Kidney capillary endothelial cell (primary cell): ENCODE results near the gene CAPG.

Experiments
- DNase-seq: peaks from one replicate; pipeline ENCODE4 v3.0.0-alpha.2; 2018; ENCODE audit warnings: low spot score

Gene CAPG

DNA sequence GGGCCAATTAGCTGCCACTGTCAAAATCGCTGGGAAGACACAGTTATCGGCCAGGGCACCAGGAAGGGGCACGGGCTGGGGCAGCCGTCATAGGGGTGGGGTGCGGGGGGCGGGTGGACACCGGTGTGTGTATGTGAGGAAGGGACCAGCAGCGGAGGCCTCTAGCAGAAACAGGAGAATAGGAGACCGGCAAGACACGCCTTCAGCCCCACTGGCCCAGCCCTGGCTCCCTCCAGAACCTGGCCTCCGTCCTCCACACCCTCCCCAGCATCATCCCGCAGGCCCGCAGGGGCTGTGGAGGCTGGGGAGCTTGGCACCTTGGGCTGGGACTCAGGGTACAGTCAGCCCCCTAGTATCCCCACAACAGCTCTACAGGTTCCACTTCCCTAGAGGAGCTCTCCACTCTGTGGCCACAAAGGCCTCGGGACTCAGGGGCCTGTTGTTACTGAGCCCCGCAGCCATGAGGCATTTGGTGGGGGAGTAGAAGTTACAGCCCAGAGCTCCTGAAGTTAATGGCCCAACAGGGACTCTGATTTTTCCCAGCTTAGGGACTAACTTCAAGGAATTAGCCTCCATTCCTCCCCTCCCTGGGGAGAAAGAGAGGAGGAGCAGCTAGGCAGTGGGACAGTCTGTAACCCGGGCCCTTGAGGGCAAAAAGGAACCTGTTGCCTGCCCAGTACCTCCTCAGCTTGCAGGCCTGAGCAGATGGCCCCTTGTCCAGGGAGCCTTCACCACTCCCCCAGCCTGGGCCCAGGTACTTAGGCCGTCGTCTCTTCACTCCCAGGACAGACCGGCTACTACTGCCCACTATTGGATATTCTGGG, 28.2 kb upstream of the CAPG start:
- no peak for DNase-seq

DNA sequence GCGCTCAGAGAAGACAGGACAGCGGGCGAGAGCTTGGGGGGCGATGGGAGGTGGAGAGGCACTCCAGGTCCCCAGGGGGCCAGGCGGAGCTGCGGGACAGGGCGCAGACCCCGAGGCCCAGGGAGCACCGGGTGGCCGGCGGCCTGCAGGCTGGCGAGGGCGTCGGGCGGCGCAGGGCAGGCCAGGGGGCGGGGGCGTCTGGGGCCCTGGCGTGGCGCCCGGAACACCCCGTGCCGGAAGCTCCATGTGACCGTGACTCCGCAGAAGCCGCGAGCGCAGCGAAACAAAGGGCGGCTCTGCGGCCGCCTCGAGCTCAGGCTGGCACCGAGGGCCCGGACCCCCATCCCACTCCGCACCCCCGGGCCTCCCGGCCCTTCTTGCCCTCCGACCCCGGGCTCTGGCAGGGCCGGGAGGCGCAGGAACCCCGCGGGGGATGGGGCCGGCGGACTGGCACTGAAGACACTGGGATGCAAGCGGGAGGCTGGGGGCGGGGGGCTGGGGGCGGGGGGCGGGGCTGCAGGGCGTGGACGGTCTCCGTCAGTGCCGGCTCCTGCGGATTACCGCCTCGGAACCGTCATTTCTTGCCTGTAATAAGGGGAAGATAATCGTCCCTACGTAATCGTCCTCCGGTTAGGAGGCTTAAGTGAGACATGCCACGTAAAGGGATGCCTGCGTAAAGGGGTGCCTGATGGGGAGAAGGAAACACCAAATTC, 27.5 kb upstream of the CAPG start:
- DNase-seq, result peak; percentile 86

DNA sequence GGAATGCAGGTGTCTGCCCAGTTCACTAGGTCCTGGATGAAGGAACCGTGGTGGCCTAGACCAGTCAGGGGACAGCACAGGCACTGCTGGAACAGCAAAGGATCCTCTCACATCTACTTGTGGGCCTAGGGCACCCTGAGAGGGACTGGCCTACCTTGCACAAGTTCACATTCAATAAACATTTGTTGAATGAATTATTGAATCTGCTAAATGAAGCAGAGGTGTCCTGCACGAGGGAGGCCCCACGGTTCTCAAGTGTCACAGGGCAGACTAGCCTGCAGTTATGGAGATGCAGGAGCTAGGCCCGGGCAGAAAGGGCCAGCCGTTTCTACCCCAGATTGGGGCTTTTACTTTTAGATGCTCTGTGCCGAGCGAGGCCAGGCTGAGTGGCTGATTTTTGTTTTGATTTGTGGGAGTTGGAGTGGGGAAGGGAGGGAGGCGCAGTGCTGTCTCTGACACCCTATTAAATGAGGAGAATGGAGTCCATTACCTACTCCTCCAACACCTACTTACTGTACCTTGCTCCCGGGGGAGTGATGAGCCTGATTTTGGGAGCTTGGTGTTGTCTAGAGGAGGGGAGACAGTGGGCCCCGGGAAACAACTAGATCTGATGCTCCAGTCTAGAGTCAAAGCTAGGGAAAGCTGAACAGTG, 26.8 kb upstream of the CAPG start:
- DNase-seq, result no peak

DNA sequence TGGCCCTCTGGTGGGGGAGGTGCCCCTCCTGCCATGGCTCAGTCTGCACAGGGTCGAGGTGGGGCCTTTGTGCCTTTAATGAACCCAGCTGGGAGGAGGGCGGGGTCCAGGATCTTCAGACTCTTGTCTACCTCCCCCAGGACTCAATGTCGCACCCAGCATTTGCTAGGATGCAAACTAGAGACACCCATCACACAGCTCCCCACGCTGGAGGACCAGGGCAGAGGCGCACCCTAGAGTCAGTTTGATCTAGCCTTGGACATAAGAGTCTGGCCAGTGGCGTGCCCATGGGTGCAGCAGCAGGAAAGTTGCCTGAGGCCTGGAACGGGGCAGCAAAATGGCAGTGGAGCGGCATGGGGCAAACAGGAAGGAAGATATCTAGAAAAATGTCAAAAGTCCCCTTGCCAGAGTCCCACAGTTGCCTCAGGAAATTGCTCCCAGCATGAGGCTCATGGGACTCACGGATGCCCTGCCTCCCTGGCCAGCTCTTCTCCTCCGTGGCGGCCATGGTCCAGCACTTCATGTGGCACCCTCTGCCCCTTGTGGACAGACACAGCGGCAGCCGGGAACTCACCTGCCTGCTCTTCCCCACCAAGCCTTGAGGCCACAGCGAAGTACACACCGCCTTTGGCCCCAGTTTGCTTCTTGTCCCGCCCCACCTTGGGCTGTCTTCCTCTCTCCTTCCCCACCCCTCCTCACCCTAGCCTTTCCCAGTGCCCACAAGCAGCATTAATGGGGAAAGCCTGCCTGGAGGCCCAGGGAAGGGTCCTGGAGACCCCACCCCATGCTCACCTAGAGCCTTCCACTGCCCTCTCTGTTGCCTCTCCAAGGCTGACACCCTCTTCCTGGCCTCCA, 26.0 kb upstream of the CAPG start:
- DNase-seq, result no peak

DNA sequence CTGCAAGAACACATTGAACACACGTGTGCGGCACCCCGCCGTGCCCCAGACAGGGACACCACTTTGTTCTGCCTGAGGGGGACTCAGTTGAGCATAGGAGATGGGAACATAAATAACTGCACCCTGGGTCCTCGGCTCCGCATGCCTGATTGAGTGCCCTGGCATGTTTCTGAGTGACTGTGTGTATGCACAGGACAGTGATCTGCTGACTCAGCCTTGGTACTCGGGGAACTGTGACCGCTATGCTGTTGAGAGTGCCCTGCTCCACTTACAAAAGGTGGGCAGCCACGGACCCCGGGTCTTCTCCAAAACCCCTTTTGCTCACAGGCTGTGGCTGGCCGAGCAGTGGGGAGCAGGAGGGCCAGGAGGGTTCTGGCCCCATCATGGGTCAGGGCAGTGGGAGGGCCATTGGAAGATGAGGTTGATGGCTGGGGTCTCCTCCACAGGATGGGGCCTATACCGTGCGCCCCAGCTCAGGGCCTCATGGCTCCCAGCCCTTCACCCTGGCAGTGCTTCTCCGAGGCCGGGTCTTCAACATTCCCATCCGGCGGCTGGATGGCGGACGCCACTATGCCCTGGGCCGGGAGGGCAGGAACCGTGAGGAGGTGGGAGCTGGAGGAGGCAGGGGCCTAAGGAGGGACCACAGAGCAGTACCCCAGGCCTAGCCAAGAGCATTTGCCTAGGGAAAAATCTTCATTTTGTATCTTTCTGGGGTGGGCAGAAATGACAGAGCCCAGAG, 25.2 kb upstream of the CAPG start:
- no peak for DNase-seq

DNA sequence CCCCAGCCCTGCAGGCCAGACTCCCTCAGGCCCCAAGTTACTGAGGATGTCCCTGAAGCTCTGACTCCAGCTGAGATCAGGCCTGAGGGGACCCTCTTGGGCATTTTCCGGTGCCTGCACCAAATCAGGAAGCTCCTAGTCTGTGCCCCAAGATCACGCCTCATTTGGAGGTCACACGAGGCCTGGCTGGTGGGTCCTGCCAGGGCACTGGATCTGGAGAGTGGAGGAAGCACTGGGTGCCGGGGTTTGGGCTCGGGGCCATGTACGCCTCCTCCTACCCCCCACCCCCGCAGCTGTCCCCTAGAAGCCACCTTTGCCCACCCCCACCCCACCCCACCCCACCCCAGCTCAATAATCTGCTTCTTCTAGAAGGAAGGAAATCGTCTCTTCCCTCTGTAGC, 24.5 kb upstream of the CAPG start:
- no peak for DNase-seq

DNA sequence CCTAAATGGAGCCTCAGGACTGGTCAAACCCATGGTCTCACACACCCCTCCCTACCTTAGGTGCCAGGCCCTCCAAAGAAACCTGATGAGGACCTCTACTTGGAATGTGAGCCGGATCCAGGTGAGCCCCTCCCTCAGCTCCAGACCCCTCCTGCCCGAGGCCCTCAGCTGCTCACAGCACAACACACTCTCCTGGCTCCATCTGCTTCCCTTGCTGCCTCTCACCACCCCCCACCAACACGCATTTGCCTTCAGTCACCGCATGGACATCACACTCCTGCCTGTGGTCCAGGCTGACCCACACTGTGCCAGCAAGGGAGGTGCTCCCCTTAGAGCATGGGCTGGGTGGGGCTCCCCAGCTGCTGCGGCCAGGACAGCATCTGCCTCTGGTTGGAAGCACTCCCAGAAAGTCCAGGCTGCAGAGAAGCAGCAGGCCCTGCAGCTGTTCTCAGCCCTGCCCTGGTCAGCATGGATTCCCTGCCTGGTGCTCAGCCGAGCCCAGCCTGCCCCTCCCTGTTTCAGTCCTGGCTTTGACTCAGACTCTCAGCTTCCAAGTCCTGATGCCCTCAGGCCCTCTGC, 23.4 kb upstream of the CAPG start:
- DNase-seq, result no peak

DNA sequence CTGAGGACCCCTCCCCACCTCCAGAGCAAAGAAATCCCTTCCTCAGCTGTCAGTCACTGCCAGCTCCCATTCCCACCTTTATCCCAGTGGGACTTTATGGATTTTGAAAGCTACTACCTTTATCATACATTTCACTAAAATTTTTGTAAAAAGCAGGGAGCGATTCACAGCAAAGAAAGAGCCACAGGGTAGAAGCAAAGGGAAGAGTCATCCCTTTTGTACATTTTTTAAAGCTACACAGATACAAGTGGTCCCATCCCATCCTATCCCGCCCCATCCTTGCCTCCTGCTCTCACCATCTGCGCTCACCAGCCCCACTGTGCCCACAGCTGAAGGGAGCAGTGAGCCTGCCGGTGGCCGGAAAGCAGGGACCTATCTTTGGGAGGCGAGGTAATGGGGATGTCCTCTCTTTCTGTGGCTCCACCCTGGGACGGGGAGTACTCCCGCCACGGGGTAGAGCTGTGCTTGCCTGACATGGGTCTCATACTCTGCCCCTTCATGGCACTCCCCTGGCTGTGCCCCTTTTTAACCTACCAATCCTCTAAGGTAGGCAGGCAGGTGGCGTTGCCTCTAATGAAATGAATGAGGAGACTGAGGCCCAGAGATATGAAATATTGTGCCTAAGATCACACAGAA, 21.5 kb upstream of the CAPG start:
- no peak for DNase-seq

DNA sequence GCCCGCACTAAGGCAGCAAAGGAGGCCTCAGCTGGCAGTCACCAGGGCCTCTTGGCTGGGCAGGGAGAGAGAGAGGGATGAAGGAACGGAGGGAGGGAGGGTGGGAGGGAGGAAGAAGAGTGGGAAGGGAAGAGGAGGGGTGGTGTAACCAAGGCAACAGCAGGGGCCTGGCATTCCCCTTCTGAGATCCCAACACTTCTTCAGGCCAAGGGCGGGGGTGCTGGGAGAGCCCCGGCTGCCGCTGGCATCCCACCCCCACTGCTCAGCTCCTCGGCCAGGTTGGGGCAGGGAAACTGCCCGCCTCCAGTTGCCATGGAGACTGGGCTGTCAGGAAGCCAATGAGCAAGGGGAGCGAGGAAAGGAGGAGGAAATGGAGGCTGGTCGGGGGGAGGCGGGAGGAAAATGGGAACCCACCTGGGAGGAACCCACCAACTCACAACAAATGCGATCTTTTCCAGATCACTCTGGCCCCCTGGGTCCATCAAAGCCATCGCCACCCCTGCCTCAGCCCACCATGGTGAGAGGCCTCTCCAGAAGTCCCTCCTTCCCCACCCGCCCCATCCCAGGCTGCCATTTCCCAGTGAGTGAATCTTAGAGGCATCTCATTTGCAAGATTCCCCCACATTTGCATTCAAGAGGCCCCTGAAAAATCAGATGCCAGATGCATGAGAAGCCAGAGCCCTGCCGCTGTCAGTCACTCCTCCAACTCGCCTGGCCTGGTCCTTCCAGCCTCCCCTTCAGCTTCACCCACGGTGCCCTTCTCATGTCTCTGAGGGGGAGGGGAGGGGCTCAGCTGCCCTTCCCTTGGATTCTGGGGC, 20.8 kb upstream of the CAPG start:
- no peak for DNase-seq

DNA sequence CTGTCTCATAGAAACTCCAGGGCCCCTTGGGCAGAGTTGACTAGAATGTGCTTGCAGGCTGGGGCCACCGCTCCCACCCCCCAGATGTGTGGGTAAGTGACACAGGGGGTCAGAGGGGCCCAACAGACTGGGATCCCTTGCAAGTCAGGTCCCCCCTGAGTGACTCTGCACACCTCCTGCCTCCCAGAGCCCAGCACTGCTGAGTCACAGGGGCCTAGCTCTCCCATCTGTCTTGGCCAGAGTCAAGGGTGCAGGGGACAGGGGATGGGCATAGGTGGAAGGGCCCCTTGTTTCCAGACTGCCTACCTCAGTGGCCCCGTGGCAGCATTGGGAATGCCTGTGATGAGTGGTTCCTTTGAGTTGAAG, 19.7 kb upstream of the CAPG start:
- no peak for DNase-seq

DNA sequence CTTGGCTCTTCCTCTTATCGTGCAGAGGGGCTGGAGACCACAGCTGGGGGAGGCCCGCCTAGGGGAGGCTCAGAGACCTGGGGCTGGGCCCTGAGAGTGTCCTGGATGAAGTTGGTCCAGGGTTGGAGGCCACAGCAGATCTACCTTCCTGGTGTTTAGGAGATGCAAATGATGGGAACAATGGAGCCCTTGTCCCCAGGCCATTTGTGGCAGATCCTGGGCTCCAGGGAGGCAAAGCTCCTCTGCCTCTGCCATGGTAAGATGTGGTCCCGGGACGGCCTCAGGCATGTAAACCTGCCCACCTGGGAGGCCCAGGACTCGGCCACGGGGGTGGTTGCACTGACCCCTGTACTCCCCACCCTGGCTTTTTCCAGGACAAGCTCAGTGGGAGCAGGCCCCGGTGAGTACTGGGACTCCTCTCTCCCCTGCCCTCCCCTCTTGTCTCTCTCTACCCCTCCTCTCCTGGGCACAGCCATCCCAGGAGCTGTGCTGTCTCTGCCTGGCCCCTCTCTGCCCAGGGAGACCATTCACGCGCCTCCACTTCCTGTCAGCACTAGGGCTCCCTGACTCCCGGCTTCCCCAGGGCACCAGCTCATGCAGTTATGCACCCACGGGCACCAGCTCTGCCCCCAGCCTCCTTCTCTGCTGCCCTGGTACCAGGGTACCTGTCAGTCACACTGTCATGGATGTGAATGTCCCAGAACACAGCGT, 19.2 kb upstream of the CAPG start:
- DNase-seq, result no peak

DNA sequence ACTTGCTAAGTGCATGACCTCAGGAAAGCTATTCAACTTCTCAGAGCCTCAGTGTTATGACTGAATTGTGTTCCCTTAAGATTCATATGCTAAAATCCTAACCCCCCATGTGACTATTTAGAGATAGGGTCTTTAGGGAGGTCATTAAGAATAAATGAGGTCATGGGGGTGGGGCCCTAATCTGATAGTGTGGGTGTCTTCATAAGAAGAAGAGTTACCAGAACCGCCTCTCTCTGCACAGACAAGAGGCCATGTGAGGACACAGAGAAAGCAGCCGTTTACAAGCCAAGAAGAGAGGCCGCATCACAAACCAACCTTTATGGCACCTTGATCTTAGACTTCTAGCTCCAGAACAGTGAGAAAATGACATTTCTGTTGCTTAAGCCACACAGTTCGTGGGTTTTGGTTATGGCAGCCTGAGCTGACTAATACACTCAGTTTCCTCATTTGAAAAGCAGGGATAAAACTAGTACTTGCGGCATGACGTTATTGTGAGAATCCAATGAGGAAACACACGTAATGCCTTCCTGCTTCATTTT, 18.2 kb upstream of the CAPG start:
- no peak for DNase-seq

DNA sequence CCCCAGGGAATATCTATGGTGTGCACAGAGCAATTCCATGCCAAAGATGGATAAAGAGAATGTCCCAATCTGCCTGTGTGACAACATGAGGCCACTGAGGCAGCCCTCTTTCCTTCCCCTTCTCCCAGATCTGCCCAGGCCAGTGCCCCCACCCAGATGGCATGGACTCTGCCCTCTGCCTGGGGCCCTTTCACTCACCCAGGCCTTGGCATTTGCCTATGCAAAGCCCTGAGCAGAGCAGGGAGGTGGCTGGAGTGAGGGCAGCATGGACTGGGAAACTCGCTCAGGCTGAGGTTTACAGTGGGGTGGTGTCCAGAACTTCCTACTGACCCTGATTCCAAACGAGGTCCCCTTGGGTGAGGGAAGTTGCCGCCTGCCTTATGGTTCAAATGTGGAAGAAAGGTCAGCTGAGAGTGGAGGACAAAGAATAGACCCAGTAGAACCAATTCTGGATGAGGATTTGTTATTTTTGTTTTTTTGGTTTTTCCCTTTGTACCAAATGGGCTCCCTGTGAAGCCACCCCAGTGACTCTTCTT, 17.2 kb upstream of the CAPG start:
- no peak for DNase-seq

DNA sequence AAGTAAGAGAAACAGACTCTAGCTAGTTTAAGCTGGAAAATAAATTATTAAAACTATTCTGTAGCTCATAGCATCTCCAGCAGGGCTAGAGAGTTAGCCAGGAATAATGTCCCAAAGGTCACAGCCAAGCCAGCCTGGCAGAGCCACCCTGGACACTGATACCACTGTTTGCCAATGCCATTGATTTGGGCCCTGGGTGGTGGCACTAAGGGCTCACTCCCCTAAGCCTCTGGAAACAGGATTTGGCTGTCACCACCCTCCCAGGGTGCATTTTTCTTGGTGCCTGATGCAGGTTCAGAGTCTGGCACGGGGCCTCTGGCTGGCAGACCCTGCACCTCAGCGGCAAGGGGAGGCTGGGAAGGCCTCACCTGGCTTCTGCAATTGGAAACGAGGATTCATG, 15.4 kb upstream of the CAPG start:
- no peak for DNase-seq

DNA sequence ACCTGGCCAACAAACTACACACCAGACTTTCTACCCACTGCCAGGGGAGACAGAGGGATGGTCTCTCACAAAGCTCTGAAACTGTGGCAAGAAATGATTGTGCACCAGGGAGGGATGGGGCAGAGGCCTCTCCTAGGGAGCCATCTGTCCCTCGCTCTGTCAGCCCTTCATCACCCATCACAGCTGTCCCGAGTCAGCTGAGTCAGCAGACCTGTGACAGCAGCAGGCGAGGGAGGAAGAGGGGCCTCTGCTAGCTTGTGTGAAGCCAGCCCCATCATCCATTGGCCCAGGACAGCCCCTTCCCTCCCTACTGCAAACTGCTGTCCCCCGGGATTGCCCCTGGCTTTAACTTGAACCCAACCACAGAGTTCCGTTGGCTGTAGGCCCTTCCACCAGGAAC, 13.4 kb upstream of the CAPG start:
- no peak for DNase-seq

DNA sequence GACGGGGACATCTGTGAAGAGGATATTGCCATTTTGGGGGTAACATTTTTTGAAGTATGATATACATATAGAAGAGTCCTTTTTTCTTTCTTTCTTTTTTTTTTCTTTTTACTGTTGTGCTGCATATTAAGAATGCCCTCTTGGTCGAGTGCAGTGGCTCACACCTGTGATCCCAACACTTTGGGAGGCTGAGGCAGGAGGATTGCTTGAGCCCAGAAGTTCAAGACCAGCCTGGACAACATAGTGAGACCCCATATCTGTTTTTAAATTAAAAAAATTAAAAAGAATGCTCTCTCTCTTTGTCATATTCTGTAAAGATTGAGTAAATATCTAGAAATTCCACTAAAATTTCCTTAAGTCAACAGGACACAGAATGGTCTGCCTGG, 11.9 kb upstream of the CAPG start:
- DNase-seq, result no peak

DNA sequence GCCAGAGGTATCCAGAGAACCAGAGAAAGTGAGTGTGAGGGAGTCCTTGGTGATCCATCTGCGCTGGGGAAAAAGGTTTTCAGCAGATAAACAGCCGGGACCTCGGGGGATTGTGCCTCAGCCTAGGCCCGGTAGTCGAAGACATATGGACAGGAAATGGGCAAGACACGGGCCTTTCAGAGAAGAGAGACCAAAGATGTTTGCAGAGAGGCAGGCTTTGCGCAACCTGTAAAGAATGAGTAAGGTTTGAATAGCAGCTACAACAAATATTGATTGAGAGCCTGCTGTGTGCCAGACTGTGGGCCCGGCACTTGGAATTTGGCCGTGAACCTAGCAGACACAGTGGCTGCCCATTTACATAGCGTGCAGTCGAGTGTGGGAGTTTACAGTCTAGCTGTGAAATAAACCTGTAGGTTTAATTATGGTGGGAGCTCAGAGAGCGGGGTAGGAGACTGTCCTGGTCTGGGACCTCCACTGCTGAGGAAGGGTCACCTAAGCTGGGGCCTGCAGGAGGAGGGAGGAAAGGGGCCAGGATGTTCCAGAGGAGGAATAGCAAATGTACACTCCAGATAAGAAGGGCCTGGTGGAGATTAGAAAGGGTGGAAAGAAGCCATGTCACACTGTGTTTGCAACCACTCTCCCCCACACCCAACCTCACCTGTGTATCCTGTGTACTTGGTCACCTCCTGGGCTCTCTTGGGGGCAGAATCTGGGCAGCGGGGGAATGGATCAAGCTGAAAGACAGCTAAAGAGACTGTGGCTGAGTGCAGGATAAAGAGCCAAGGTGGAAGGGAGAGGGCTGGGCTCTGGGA, 11.3 kb upstream of the CAPG start:
- no peak for DNase-seq
